HL-60 (cell line): ENCODE data around the gene MYRIP.

Experiments
- CTCF ChIP-seq: IDR thresholded peaks from one replicate; pipeline ENCODE4 v1.5.1; 2011; ENCODE audit warnings: low read length, control low read depth, inconsistent platforms; ENCODE audit not compliant: insufficient read depth
- POLR2AphosphoS5 ChIP-seq: IDR thresholded peaks from 2 replicates; pipeline ENCODE4 v1.6.1; 2012; ENCODE audit warnings: low read depth

- no peak for TF ChIP-seq CTCF
- TF ChIP-seq POLR2AphosphoS5: no peak
Measured at GRCh38 chr3:40148827-40149226, 339.4 kb downstream of the MYRIP start.
